ENCODE results near the gene MERTK.

Gene MERTK

DNA sequence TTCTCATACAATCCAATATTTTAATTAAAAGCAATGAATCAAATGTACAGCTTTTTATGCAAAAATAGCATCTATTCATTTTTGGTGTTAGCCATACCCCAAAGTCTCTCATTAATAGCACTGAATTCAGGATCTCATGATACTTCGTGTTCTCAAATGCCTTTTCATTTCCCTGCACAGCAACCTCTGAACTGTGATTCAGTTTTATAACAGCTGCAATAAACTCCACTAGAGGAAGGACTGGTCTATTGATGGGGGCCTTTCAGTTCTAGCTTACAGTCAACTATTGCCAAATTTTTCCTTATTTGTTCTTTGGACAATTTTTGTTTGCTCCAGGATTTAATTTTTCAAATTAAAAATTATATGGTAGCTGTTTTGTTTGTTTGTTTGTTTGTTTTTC lies 151.9 kb downstream of the MERTK start:
- DNase-seq (ENCODE audit: insufficient read length, low spot score) (no peak), FAIRE-seq (no peak)

DNA sequence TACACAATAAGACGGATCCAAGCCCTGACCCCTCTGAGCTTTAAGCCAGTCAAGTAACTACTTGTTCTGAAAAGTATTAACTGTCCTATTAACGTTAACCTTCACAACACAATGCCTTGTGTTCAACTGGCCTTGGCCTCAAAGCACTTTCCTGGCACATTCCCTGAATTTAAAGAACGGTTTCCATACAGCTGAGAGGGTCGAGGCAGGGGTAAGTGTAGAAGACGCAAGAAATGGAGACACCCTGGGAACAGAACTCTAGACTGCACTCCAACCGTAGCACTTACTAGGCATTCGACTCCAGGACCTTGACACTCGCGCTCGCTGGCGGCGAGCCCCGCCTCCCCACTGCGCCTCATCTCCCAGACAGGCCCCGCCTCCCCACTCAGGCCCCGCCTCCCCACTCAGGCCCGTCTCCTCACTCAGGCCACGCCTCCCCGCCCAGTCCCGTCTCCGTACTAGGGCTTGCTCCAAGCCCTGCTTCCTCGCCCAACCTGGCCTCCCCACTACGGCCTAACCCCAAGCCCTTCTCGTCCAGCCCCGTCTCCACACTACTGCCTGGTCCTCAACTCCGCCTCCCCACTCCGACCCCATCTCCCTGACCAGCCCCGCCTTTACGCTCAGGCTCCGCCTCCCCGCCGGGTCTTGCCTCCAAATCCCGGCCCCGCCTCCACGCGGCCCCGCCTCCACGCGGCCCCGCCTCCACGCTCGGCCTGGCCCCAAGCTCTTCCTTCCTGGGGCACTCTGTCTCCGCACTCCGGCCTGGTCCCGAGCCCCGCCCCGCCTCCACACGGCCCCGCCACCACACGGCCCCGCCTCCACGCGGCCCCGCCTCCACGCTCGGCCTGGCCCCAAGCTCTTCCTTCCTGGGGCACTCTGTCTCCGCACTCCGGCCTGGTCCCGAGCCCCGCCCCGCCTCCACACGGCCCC lies 155.8 kb downstream of the MERTK start:
- FAIRE-seq (no peak), DNase-seq (ENCODE audit: insufficient read length, low spot score) (peak; percentile 70)
- TF ChIP-seq, protein P1, sequence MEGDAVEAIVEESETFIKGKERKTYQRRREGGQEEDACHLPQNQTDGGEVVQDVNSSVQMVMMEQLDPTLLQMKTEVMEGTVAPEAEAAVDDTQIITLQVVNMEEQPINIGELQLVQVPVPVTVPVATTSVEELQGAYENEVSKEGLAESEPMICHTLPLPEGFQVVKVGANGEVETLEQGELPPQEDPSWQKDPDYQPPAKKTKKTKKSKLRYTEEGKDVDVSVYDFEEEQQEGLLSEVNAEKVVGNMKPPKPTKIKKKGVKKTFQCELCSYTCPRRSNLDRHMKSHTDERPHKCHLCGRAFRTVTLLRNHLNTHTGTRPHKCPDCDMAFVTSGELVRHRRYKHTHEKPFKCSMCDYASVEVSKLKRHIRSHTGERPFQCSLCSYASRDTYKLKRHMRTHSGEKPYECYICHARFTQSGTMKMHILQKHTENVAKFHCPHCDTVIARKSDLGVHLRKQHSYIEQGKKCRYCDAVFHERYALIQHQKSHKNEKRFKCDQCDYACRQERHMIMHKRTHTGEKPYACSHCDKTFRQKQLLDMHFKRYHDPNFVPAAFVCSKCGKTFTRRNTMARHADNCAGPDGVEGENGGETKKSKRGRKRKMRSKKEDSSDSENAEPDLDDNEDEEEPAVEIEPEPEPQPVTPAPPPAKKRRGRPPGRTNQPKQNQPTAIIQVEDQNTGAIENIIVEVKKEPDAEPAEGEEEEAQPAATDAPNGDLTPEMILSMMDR (IDR thresholded peaks at IDR 0.05; ENCODE audit: insufficient read depth, missing control alignments) = no peak

More for the DNA sequence above, 151.9 kb downstream of the MERTK start:
- TF ChIP-seq, protein P1 (IDR thresholded peaks at IDR 0.05; ENCODE audit: insufficient read depth, missing control alignments) = no peak

DNA sequence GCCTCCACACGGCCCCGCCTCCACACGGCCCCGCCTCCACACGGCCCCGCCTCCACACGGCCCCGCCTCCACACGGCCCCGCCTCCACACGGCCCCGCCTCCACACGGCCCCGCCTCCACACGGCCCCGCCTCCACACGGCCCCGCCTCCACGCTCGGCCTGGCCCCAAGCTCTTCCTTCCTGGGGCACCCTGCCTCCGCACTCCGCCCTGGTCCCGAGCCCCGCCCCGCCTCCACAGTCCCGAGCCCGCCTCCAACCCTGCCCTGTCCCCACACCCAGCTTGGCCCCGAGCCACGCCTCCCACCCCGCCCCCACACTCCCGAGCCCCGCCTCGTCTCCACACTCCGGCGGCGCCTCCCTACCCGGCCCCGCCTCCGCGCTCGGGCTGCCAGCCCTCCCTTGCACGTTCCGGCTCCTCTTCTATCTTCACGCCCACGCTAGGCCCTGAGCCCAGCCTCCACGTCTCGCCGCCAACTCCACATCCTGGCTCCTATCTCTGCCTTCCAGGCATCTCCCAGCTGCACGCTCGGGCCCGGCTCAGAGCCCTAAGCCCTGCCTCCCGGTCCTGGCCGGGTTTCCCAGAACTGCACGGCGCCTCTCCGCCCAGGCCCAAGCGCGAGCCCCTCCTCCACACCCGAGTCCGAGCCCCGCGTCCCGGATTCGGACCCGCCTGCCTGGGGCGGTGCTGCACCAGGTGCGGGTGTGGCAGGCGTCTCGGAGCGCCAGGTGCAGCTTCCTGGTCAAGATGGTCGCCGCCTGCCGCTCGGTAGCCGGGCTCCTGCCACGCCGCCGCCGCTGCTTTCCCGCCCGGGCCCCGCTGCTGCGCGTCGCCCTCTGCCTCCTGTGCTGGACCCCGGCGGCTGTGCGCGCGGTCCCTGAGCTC lies 156.7 kb downstream of the MERTK start, which contains the start of gene TMEM87B:
Gene TMEM87B (plus strand): TSS at position 423 of the 883 bp plus-strand sequence. CDS start 323 bp downstream, at position 746.
- TF ChIP-seq, protein P1 (IDR thresholded peaks at IDR 0.05; ENCODE audit: insufficient read depth, missing control alignments) = no peak
- FAIRE-seq (no peak), DNase-seq (ENCODE audit: insufficient read length, low spot score) (peak; percentile 68)

DNA sequence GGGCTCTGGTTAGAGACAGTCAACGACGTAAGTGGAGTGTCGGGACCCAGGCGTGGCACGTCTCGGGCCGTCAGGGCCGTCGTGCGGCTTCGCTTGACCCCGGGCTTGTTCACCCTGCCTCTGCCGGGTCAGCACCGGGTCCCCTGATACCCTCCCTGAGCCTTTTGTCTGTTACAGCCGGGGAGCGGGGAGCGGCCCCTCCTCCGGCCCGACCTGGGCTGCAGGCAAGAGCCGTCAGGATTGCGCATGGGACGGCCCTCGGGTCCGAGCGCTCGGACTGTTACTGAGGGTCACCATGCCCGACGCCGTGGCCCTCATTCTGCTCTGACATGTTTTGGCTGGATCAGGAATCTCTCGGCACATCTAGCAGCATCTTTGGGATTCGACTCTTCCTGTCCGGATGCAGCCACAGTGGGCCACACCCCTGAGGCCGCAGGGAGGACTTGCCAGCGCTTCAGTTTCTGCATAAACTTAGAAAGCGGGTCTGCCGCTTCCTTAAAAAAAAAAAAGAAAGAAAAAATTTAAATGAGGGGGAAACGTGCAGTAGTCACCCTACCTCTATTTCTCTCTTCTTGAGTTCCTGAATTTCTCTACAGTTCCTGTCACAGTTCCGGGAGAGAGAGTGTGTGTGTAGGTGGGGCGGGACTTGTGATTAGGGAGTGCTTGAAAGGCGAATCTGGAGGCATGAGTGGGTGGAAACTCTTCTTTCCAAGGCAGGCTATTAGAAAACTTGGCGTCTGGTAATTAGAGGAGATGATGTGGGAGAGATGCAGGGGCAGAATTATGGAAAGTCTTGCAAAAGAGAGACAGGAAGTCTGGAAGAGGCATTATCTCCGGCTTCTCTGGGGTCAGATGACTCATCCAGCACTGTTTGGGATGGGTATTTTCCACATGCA lies 157.6 kb downstream of the MERTK start:
- TF ChIP-seq, protein P1 (IDR thresholded peaks at IDR 0.05; ENCODE audit: insufficient read depth, missing control alignments) = no peak
- FAIRE-seq = no peak
- no peak for DNase-seq (ENCODE audit: insufficient read length, low spot score)

DNA sequence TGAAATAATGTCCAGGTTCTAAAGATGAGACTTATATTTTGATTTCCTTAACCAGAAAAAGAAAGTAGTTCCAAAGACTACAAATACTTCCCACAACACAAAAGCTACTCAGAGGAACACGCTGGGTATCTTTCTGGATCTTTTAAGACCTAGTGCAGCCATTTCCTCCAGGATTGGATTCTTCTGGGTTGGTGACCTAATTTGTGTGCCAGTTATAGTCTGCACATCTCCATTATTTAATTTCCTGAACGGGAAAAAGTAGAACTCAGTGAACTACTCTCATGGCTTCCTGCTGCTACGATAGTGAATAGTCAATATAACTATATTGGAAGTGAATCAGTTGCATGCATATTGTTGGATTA lies 158.2 kb downstream of the MERTK start:
- TF ChIP-seq, protein P1 (IDR thresholded peaks at IDR 0.05; ENCODE audit: insufficient read depth, missing control alignments) = no peak
- no peak for FAIRE-seq
- DNase-seq (ENCODE audit: insufficient read length, low spot score) = no peak

DNA sequence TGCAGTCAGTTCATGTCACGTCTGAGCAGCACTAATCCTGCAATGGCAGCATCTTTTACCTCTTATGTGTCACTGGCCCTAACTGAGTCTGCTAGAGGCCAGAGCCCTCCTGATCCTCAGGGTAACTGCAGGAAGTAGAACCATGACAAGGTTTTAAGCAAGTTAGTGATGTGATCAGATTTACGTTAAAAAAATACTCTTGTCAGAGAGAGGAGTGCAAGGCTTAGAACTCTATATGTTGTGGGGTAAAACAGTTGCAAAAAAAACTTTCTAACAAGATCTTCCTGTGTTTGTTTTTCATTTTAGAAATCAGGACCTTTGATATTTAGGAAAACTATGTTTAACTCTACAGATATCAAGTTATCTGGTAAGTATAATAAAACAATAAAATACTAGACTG lies 161.3 kb downstream of the MERTK start:
- FAIRE-seq (no peak), DNase-seq (ENCODE audit: insufficient read length, low spot score) (no peak)
- TF ChIP-seq, protein P1 (IDR thresholded peaks at IDR 0.05; ENCODE audit: insufficient read depth, missing control alignments) = no peak

All from D721Med (cell line).